ENCODE results near the gene ZNF8. TPM values are rescaled to one million over a fixed set of nuclear protein-coding genes. Genes with fewer than 3 reads are reported as not detected.

The ZNF8 gene
- total and polyA plus RNA-seq, 2 donors: 3.7 to 4.1 TPM

DNA sequence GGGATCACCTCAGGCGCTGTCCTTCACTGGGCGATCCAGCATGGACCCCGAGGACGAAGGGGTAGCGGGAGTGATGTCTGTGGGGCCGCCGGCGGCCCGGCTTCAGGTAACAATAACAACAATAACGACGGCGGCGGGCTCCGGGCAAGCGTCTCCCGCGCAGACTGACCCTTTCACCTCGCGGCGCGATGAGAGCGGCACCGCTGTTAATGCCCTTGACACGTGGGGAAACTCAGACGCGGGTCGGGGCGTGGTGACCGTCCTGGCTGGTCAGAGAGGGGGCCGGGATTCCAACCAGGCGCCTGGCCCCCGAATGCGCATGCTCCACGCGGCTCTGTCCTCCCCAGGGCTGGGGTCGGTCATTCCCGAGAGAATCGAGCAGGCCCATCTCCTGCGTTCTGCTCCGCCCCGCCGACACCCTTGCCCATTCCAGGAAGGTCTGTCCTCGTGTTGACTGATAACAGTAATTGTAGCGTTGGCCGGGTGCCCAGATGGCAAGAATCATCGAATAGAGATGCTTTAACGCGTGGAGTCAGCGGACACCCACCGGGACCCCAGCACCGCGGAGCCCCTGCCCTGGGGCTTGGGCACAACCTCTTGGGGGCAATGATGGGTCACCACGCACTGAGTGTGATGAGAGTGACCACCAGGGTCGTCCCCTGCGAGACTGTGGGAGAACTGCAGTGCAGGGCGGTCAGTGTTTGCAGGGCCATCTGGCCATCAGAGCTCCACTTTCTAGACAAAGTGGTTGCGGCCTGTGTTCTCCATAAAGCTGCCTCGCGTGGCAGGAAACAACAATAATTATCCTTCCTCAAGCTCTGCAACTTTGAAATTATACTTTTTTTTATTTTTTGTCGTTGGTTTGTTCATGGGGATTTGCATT is 528 bp downstream of the ZNF8 start:
- H3K4me3 ChIP-seq (ENCODE audit: low read length in 2 of 2): peak overlapping the region; percentile 86 to 97
- no peaks in the 10 kb centered on the region for H3K27me3 ChIP-seq (ENCODE audit: control insufficient read depth in 2 of 2, insufficient read depth in 1 of 2, low read length in 1 of 2)
- peaks cover 16 to 26% of the 10 kb centered on the region in 2 donors for H3K36me3 ChIP-seq (ENCODE audit: control insufficient read depth in 2 of 2, insufficient read depth in 2 of 2, low read length in 1 of 2)
- peaks cover 2 to 41% of the 10 kb centered on the region in 2 donors for H3K9me3 ChIP-seq (ENCODE audit: control insufficient read depth in 2 of 2, insufficient read depth in 1 of 2, low read length in 1 of 2)
- H3K27ac ChIP-seq (ENCODE audit: low read depth in 1 of 2, low read length in 1 of 2): peak overlapping the region; percentile 70 to 72
- peak in 4 of 9 donors; percentile 9 to 39 (median 28) for DNase-seq (ENCODE audit: low read depth in 6 of 9, low spot score in 9 of 9)
- peaks cover 12 to 18% of the 10 kb centered on the region in 2 donors for H3K4me1 ChIP-seq (ENCODE audit: control insufficient read depth in 2 of 2, insufficient read depth in 2 of 2, low read length in 2 of 2)
- WGBS: 7% methylated on average over 60 of the region's 60 CpGs

DNA sequence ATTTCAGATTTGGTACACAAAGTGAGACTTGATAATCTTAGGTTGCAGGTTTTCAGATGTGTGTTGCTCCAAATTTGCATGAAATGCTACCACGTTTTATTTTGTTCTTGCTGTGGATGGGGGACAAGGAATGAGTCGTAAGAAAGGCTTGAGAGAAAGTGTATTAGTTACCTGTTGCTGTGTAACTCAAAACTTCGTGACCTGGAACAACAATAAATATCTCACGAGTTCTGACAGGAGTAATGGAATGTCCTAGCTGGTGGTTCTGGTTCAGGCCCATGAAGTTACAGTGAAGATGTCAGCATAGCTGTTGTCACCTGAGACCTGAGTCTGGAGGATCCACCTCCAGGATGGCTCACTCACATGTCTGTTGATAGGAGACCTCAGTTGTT is 1.2 kb downstream of the ZNF8 start:
- peak in 1 of 9 donors; percentile 15 for DNase-seq (ENCODE audit: low read depth in 6 of 9, low spot score in 9 of 9)
- H3K27ac ChIP-seq (ENCODE audit: low read depth in 1 of 2, low read length in 1 of 2): no peak overlapping the region

DNA sequence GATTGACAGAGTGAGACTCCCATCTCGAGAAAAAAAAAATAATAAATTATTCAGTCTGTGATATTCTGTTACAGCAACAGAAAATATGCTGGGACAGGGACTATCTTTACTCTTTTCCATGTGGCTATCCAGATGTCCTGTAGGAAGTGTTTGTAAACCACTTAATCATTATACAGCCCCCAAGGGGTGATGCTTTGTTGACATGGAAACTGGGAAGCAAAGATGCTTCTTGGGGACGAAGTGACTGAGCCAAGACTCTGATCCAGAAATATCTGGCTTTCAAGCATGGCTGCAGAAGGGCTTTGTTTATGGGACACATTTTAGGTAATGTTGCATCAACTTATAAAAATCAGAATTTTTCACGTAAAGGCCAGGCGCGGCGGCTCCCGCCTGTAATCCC is 5.4 kb downstream of the ZNF8 start:
- peaks cover 5 to 26% of the 10 kb centered on the region in 2 donors for H3K9me3 ChIP-seq (ENCODE audit: control insufficient read depth in 2 of 2, insufficient read depth in 1 of 2, low read length in 1 of 2)
- peaks cover 46 to 48% of the 10 kb centered on the region in 2 donors for H3K36me3 ChIP-seq (ENCODE audit: control insufficient read depth in 2 of 2, insufficient read depth in 2 of 2, low read length in 1 of 2)
- H3K27ac ChIP-seq (ENCODE audit: low read depth in 1 of 2, low read length in 1 of 2): no peak overlapping the region
- DNase-seq (ENCODE audit: low read depth in 6 of 9, low spot score in 9 of 9): no peak
- peaks cover 12% of the 10 kb centered on the region in 2 donors for H3K4me1 ChIP-seq (ENCODE audit: control insufficient read depth in 2 of 2, insufficient read depth in 2 of 2, low read length in 2 of 2)
- 98% methylated on average over 7 of the region's 7 CpGs for WGBS
- no peak overlapping the region for H3K4me3 ChIP-seq (ENCODE audit: low read length in 2 of 2)
- H3K27me3 ChIP-seq (ENCODE audit: control insufficient read depth in 2 of 2, insufficient read depth in 1 of 2, low read length in 1 of 2): no peaks in the 10 kb centered on the region

More for the DNA sequence above, 1.2 kb downstream of the ZNF8 start:
- peaks cover 12 to 18% of the 10 kb centered on the region in 2 donors for H3K4me1 ChIP-seq (ENCODE audit: control insufficient read depth in 2 of 2, insufficient read depth in 2 of 2, low read length in 2 of 2)
- H3K9me3 ChIP-seq (ENCODE audit: control insufficient read depth in 2 of 2, insufficient read depth in 1 of 2, low read length in 1 of 2): peaks cover 3 to 44% of the 10 kb centered on the region in 2 donors
- 88% methylated on average over 4 of the region's 4 CpGs for WGBS
- H3K36me3 ChIP-seq (ENCODE audit: control insufficient read depth in 2 of 2, insufficient read depth in 2 of 2, low read length in 1 of 2): peaks cover 10 to 22% of the 10 kb centered on the region in 2 donors
- H3K4me3 ChIP-seq (ENCODE audit: low read length in 2 of 2): peak overlapping the region; percentile 86 to 97
- H3K27me3 ChIP-seq (ENCODE audit: control insufficient read depth in 2 of 2, insufficient read depth in 1 of 2, low read length in 1 of 2): no peaks in the 10 kb centered on the region

DNA sequence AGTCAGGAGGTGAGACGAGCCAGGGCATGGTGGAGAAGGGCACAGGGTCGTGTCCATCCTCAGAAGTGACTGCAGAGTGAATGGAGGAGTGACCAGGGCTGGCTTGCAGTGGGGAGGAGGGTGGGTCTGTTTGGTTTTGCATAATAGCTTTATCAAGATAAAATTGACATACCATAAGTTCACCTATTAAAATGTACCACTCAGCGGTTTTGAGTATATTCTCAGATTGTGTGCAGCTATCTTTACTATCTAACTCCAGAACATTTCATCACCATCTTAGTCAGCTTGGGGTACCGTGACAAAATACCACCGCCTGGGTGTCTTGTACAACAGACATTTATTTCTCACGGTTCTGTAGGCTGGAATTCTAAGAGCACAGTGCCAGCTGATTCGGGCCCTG is 13.2 kb downstream of the ZNF8 start:
- WGBS: 99% methylated on average over 7 of the region's 7 CpGs
- H3K9me3 ChIP-seq (ENCODE audit: control insufficient read depth in 2 of 2, insufficient read depth in 1 of 2, low read length in 1 of 2): peaks cover 29 to 67% of the 10 kb centered on the region in 2 donors
- H3K36me3 ChIP-seq (ENCODE audit: control insufficient read depth in 2 of 2, insufficient read depth in 2 of 2, low read length in 1 of 2): peaks cover 80 to 89% of the 10 kb centered on the region in 2 donors
- H3K4me1 ChIP-seq (ENCODE audit: control insufficient read depth in 2 of 2, insufficient read depth in 2 of 2, low read length in 2 of 2): no peaks in the 10 kb centered on the region
- no peaks in the 10 kb centered on the region for H3K27me3 ChIP-seq (ENCODE audit: control insufficient read depth in 2 of 2, insufficient read depth in 1 of 2, low read length in 1 of 2)
- H3K27ac ChIP-seq (ENCODE audit: low read depth in 1 of 2, low read length in 1 of 2): no peak overlapping the region
- DNase-seq (ENCODE audit: low read depth in 6 of 9, low spot score in 9 of 9): no peak
- H3K4me3 ChIP-seq (ENCODE audit: low read length in 2 of 2): no peak overlapping the region

DNA sequence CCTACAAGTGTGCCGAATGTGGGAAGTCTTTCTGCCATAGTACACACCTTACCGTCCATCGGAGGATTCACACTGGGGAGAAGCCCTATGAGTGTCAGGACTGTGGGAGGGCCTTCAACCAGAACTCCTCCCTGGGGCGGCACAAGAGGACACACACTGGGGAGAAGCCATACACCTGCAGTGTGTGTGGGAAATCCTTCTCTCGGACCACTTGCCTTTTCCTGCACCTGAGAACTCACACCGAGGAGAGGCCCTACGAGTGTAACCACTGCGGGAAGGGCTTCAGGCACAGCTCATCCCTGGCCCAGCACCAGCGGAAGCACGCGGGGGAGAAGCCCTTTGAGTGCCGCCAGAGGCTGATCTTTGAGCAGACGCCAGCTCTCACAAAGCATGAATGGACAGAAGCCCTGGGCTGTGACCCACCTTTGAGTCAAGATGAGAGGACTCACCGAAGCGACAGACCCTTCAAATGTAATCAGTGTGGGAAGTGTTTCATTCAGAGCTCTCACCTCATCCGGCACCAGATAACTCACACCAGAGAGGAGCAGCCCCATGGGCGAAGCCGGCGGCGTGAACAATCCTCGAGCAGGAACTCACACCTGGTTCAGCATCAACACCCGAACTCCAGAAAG is 16.1 kb downstream of the ZNF8 start:
- peaks cover 64 to 70% of the 10 kb centered on the region in 2 donors for H3K36me3 ChIP-seq (ENCODE audit: control insufficient read depth in 2 of 2, insufficient read depth in 2 of 2, low read length in 1 of 2)
- no peaks in the 10 kb centered on the region for H3K4me1 ChIP-seq (ENCODE audit: control insufficient read depth in 2 of 2, insufficient read depth in 2 of 2, low read length in 2 of 2)
- peaks cover 27 to 66% of the 10 kb centered on the region in 2 donors for H3K9me3 ChIP-seq (ENCODE audit: control insufficient read depth in 2 of 2, insufficient read depth in 1 of 2, low read length in 1 of 2)
- no peak overlapping the region for H3K4me3 ChIP-seq (ENCODE audit: low read length in 2 of 2)
- 99% methylated on average over 22 of the region's 22 CpGs for whole genome bisulfite sequencing
- H3K27ac ChIP-seq (ENCODE audit: low read depth in 1 of 2, low read length in 1 of 2): no peak overlapping the region
- DNase-seq (ENCODE audit: low read depth in 6 of 9, low spot score in 9 of 9): no peak
- H3K27me3 ChIP-seq (ENCODE audit: control insufficient read depth in 2 of 2, insufficient read depth in 1 of 2, low read length in 1 of 2): no peaks in the 10 kb centered on the region

DNA sequence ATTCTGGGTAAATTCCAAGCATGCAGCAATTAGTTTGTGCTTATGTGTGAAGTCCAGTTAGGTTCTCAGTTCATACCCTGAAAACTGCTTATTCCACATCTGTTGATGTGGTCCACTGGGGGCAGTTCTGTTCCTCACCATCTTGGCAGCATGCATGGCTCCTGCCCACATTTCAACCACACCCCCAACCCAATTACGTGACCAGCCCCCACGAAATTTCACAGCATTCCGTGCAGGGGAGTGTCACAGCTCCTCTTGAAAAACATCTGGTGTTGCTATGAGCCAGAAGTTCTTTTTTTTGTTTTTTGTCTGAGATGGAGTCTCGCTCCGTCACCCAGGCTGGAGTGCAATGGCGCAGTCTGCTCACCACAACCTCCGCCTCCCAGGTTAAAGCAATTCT is 17.3 kb downstream of the ZNF8 start:
- Histone ChIP-seq H3K27ac (ENCODE audit: low read depth in 1 of 2, low read length in 1 of 2) (no peak overlapping the region), H3K27me3 (ENCODE audit: control insufficient read depth in 2 of 2, insufficient read depth in 1 of 2, low read length in 1 of 2) (no peaks in the 10 kb centered on the region), H3K9me3 (ENCODE audit: control insufficient read depth in 2 of 2, insufficient read depth in 1 of 2, low read length in 1 of 2) (peaks cover 27 to 70% of the 10 kb centered on the region in 2 donors), H3K36me3 (ENCODE audit: control insufficient read depth in 2 of 2, insufficient read depth in 2 of 2, low read length in 1 of 2) (peaks cover 64 to 66% of the 10 kb centered on the region in 2 donors), H3K4me1 (ENCODE audit: control insufficient read depth in 2 of 2, insufficient read depth in 2 of 2, low read length in 2 of 2) (no peaks in the 10 kb centered on the region), H3K4me3 (ENCODE audit: low read length in 2 of 2) (no peak overlapping the region)
- WGBS: 97% methylated on average over 7 of the region's 7 CpGs
- DNase-seq (ENCODE audit: low read depth in 6 of 9, low spot score in 9 of 9): no peak

DNA sequence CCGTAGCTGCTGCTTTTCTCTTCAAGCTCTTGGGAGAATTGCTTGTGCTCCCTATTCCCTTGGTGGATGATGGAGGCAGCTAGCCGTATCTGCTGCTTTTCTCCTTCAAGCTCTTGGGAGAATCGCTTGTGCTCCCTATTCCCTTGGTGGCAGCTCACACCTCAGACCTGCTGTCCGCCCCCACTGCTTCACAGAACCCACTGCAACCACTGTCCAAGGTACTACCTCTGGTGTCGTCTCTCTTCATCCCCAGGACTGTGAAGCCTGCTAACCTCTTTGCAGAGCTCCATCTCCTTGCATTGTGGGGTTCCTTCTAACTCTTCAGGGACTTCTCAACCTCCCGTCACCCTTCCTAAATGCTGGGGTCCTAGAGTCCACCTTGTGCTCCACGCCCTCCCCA is 21.9 kb downstream of the ZNF8 start:
- H3K4me3 ChIP-seq (ENCODE audit: low read length in 2 of 2): no peak overlapping the region
- peaks cover 2 to 29% of the 10 kb centered on the region in 2 donors for H3K9me3 ChIP-seq (ENCODE audit: control insufficient read depth in 2 of 2, insufficient read depth in 1 of 2, low read length in 1 of 2)
- over 99% methylated on average over 7 of the region's 7 CpGs for WGBS
- H3K27ac ChIP-seq (ENCODE audit: low read depth in 1 of 2, low read length in 1 of 2): no peak overlapping the region
- no peak for DNase-seq (ENCODE audit: low read depth in 6 of 9, low spot score in 9 of 9)
- no peaks in the 10 kb centered on the region for H3K27me3 ChIP-seq (ENCODE audit: control insufficient read depth in 2 of 2, insufficient read depth in 1 of 2, low read length in 1 of 2)
- H3K4me1 ChIP-seq (ENCODE audit: control insufficient read depth in 2 of 2, insufficient read depth in 2 of 2, low read length in 2 of 2): peaks cover 1 to 2% of the 10 kb centered on the region in 2 donors
- peaks cover 27 to 28% of the 10 kb centered on the region in 2 donors for H3K36me3 ChIP-seq (ENCODE audit: control insufficient read depth in 2 of 2, insufficient read depth in 2 of 2, low read length in 1 of 2)

DNA sequence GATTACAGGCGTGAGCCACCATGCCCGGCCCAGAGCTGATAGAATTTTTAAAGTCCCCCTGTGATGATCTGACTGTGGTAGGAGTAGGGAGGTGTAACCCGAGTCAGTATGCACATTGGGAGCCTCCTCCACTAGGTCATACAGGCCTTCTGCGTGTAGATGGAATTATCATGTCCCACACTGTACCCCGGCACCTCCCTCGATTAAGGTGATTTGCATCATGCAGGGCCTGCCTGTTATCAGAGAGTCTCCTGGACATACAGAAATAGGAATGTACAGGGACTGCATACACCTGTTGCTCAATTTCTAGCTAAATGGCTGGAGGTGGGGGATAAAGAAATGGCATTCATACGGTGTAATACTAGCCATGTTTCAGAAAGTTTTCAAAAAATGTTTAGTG is 25.5 kb downstream of the ZNF8 start:
- Histone ChIP-seq H3K36me3 (ENCODE audit: control insufficient read depth in 2 of 2, insufficient read depth in 2 of 2, low read length in 1 of 2) (peaks cover 21 to 42% of the 10 kb centered on the region in 2 donors), H3K9me3 (ENCODE audit: control insufficient read depth in 2 of 2, insufficient read depth in 1 of 2, low read length in 1 of 2) (peaks cover 0 to 15% of the 10 kb centered on the region in 2 donors), H3K4me1 (ENCODE audit: control insufficient read depth in 2 of 2, insufficient read depth in 2 of 2, low read length in 2 of 2) (peaks cover 6 to 11% of the 10 kb centered on the region in 2 donors), H3K27ac (ENCODE audit: low read depth in 1 of 2, low read length in 1 of 2) (no peak overlapping the region), H3K4me3 (ENCODE audit: low read length in 2 of 2) (no peak overlapping the region), H3K27me3 (ENCODE audit: control insufficient read depth in 2 of 2, insufficient read depth in 1 of 2, low read length in 1 of 2) (no peaks in the 10 kb centered on the region)
- WGBS: 97% methylated on average over 7 of the region's 7 CpGs
- no peak for DNase-seq (ENCODE audit: low read depth in 6 of 9, low spot score in 9 of 9)

DNA sequence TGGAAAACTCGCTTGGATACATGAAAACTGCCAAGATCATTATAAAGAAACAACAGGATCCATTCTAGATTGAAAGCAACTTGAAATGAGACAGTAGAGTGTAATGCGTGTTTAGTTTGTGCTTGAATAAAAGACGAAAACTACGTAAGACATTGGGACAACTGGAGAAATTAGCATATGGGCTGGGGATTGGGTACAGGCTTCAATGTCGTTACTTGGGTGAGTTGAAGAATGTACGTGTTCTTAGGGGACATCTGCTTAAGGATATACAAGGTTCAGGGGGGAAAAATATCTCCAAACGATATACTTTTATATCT is 26.0 kb downstream of the ZNF8 start:
- no peaks in the 10 kb centered on the region for H3K27me3 ChIP-seq (ENCODE audit: control insufficient read depth in 2 of 2, insufficient read depth in 1 of 2, low read length in 1 of 2)
- no peak for DNase-seq (ENCODE audit: low read depth in 6 of 9, low spot score in 9 of 9)
- H3K4me3 ChIP-seq (ENCODE audit: low read length in 2 of 2): peak overlapping the region; percentile 66 to 96
- peak overlapping the region; percentile 67 to 69 for H3K27ac ChIP-seq (ENCODE audit: low read depth in 1 of 2, low read length in 1 of 2)
- H3K4me1 ChIP-seq (ENCODE audit: control insufficient read depth in 2 of 2, insufficient read depth in 2 of 2, low read length in 2 of 2): peaks cover 6 to 11% of the 10 kb centered on the region in 2 donors
- 44% methylated on average over 7 of the region's 7 CpGs for WGBS
- peaks cover 18 to 46% of the 10 kb centered on the region in 2 donors for H3K36me3 ChIP-seq (ENCODE audit: control insufficient read depth in 2 of 2, insufficient read depth in 2 of 2, low read length in 1 of 2)
- peaks cover 0 to 14% of the 10 kb centered on the region in 2 donors for H3K9me3 ChIP-seq (ENCODE audit: control insufficient read depth in 2 of 2, insufficient read depth in 1 of 2, low read length in 1 of 2)
